ENCODE measurements around the gene NMRK1. TPM values are rescaled to one million over a fixed set of nuclear protein-coding genes. Genes with fewer than 3 reads are reported as not detected.

Gene NMRK1
- polyA plus RNA-seq, 1 donor (not counting 4 experiments of a cell fraction or from before 2014, with no cell fraction given) = 24.7 TPM

DNA sequence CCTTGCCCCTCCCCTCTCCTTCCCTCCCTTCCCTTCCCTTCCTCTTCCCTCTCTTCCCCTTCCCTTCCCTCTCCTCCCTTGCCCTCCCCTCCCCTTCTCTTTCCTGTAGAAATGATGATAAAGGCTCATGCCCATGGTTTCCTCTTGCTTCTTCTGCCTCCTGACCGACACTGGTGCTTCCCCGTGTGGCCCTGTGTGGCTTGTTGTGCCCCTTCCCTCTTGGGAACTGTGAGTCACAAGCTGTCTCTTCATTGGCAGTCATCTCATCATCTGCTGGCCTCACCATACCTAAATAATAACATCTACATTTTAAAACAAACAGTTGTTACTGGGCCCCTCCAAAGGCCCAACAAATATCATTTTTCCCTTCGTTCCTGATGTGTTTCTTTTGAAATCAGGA lies 48.2 kb downstream of the NMRK1 start:
- Histone ChIP-seq H3K4me2 (ENCODE audit: control insufficient read depth, extremely low read depth, insufficient read depth, low read depth, low read length) (no peak overlapping the region), H2AFZ (ENCODE audit: control insufficient read depth, low read length) (no peak overlapping the region), H3K9me3 (ENCODE audit: control insufficient read depth, low read depth, low read length) (no peaks in the 10 kb centered on the region)

DNA sequence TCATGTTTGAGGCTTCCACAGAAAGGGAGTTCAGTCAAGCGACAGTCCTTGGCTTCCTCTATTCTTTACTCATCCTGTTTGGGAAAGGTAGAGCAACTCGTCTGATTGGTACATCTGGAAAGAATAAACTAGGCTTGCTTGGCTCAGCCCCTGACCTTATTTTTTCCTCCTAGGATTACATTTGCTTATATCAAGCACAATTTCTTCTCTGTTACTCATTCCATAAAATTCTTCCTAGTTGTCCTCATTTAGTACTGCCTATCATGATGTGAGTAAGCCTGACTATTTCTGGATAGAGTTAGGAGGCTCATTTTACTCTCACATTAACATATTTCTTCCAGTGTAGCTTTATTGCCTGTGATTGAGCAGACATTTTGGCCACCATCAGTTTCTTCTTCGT lies 48.9 kb downstream of the NMRK1 start:
- no peaks in the 10 kb centered on the region for H3K9me3 ChIP-seq (ENCODE audit: control insufficient read depth, low read depth, low read length)
- no peaks in the 10 kb centered on the region for H3K9me1 ChIP-seq (ENCODE audit: control insufficient read depth, extremely low read depth, insufficient read depth, low read length)
- no peaks in the 10 kb centered on the region for H3K36me3 ChIP-seq (ENCODE audit: control insufficient read depth in 2 of 2, extremely low read depth in 1 of 2, insufficient read depth in 2 of 2, low read length in 2 of 2)
- TF ChIP-seq, protein P1, sequence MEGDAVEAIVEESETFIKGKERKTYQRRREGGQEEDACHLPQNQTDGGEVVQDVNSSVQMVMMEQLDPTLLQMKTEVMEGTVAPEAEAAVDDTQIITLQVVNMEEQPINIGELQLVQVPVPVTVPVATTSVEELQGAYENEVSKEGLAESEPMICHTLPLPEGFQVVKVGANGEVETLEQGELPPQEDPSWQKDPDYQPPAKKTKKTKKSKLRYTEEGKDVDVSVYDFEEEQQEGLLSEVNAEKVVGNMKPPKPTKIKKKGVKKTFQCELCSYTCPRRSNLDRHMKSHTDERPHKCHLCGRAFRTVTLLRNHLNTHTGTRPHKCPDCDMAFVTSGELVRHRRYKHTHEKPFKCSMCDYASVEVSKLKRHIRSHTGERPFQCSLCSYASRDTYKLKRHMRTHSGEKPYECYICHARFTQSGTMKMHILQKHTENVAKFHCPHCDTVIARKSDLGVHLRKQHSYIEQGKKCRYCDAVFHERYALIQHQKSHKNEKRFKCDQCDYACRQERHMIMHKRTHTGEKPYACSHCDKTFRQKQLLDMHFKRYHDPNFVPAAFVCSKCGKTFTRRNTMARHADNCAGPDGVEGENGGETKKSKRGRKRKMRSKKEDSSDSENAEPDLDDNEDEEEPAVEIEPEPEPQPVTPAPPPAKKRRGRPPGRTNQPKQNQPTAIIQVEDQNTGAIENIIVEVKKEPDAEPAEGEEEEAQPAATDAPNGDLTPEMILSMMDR (optimal IDR thresholded peaks at IDR 0.05 in 1 of 3, IDR thresholded peaks at IDR 0.05 in 1 of 3, conservative IDR thresholded peaks at IDR 0.05 in 1 of 3; ENCODE audit: extremely low read depth in 1 of 3, insufficient read depth in 2 of 3, low read length in 3 of 3) = no peak
- no peak for TF ChIP-seq EZH2 (IDR thresholded peaks at IDR 0.05; ENCODE audit: low read length)
- no peaks in the 10 kb centered on the region for H4K20me1 ChIP-seq (ENCODE audit: control insufficient read depth, extremely low read depth, insufficient read depth, low read length)
- no peaks in the 10 kb centered on the region for H3K27me3 ChIP-seq (ENCODE audit: control insufficient read depth, extremely low read depth, insufficient read depth, low read length)
- DNase-seq (ENCODE audit: low read depth, low spot score) (no peak), FAIRE-seq (no peak)
- no peak overlapping the region for H3K9ac ChIP-seq (ENCODE audit: control insufficient read depth, extremely low read depth, insufficient read depth, low read length)
- no peak overlapping the region for H2AFZ ChIP-seq (ENCODE audit: control insufficient read depth, low read length)
- no peaks in the 10 kb centered on the region for H3K79me2 ChIP-seq (ENCODE audit: control insufficient read depth, insufficient read depth, low read length)
- no peak overlapping the region for H3K27ac ChIP-seq (ENCODE audit: control insufficient read depth, insufficient read depth, low read length)
- H3K4me1 ChIP-seq (ENCODE audit: control insufficient read depth, extremely low read depth, insufficient read depth, low read length) = no peaks in the 10 kb centered on the region
- dilution Hi-C loops (cut with MboI; ENCODE audit: extremely low pct_ligation_motif_present, low sequenced_read_pairs) = no loop called here
- no peak overlapping the region for H3K4me2 ChIP-seq (ENCODE audit: control insufficient read depth, extremely low read depth, insufficient read depth, low read depth, low read length)
- no peak overlapping the region for H3K4me3 ChIP-seq (ENCODE audit: control insufficient read depth in 2 of 3, extremely low read depth in 1 of 3, insufficient read depth in 2 of 3, low read depth in 1 of 3, low read length in 3 of 3)

More for the DNA sequence above, 48.2 kb downstream of the NMRK1 start:
- Histone ChIP-seq H4K20me1 (ENCODE audit: control insufficient read depth, extremely low read depth, insufficient read depth, low read length) (no peaks in the 10 kb centered on the region), H3K4me3 (ENCODE audit: control insufficient read depth in 2 of 3, extremely low read depth in 1 of 3, insufficient read depth in 2 of 3, low read depth in 1 of 3, low read length in 3 of 3) (no peak overlapping the region), H3K4me1 (ENCODE audit: control insufficient read depth, extremely low read depth, insufficient read depth, low read length) (no peaks in the 10 kb centered on the region), H3K9ac (ENCODE audit: control insufficient read depth, extremely low read depth, insufficient read depth, low read length) (no peak overlapping the region), H3K27me3 (ENCODE audit: control insufficient read depth, extremely low read depth, insufficient read depth, low read length) (no peaks in the 10 kb centered on the region), H3K27ac (ENCODE audit: control insufficient read depth, insufficient read depth, low read length) (no peak overlapping the region), H3K36me3 (ENCODE audit: control insufficient read depth in 2 of 2, extremely low read depth in 1 of 2, insufficient read depth in 2 of 2, low read length in 2 of 2) (no peaks in the 10 kb centered on the region), H3K9me1 (ENCODE audit: control insufficient read depth, extremely low read depth, insufficient read depth, low read length) (no peaks in the 10 kb centered on the region), H3K79me2 (ENCODE audit: control insufficient read depth, insufficient read depth, low read length) (no peaks in the 10 kb centered on the region)
- dilution Hi-C loops (cut with MboI; ENCODE audit: extremely low pct_ligation_motif_present, low sequenced_read_pairs) = no loop called here
- TF ChIP-seq, protein P1 (optimal IDR thresholded peaks at IDR 0.05 in 1 of 3, IDR thresholded peaks at IDR 0.05 in 1 of 3, conservative IDR thresholded peaks at IDR 0.05 in 1 of 3; ENCODE audit: extremely low read depth in 1 of 3, insufficient read depth in 2 of 3, low read length in 3 of 3) = no peak
- TF ChIP-seq EZH2 (IDR thresholded peaks at IDR 0.05; ENCODE audit: low read length) = no peak
- FAIRE-seq (no peak), DNase-seq (ENCODE audit: low read depth, low spot score) (no peak)

Measured in keratinocyte (primary cell).